GM12878 (cell line): Measurements from ENCODE around the gene AGO4.

Experiments used
- BMI1 ChIP-seq: fragments of 450-650 bp; IDR thresholded peaks from 2 replicates; pipeline ENCODE4 v1.6.1; 2016; ENCODE audit warnings: mild to moderate bottlenecking, moderate library complexity, borderline replicate concordance
- CBX5 ChIP-seq: sonication (generic); IDR thresholded peaks from 2 replicates; pipeline ENCODE4 v1.6.1; 2016; ENCODE audit warnings: low read depth, moderate library complexity, mild to moderate bottlenecking, inconsistent platforms
- CEBPB ChIP-seq, 2 experiments: fragments of 150-350 bp in 1 of 2; IDR thresholded peaks; 2 replicates each; pipeline ENCODE4 v1.6.1; 2012 to 2014; ENCODE audit warnings: low read depth in 2 of 2, low read length in 2 of 2, borderline replicate concordance in 1 of 2, inconsistent platforms in 1 of 2
- FOXK2 ChIP-seq: fragments of 450-650 bp; IDR thresholded peaks from 2 replicates; pipeline ENCODE4 v1.6.1; 2017; ENCODE audit warnings: mild to moderate bottlenecking, moderate library complexity
- GABPA ChIP-seq: IDR thresholded peaks from 2 replicates; pipeline ENCODE4 v1.6.1; 2014; ENCODE audit warnings: antibody characterized with exemption, low read depth, mild to moderate bottlenecking, inconsistent platforms
- NBN ChIP-seq: fragments of 450-650 bp; IDR thresholded peaks from 2 replicates; pipeline ENCODE4 v1.6.1; 2016
- SIN3A ChIP-seq: IDR thresholded peaks from 2 replicates; pipeline ENCODE4 v1.6.1; 2012; ENCODE audit warnings: low read depth, low read length, improper control_type of control experiment
- SP1 ChIP-seq: IDR thresholded peaks from one replicate; pipeline ENCODE4 v1.6.1; 2011; ENCODE audit warnings: low read depth, low read length
- SRF ChIP-seq, 2 experiments: IDR thresholded peaks; 2 replicates each; pipeline ENCODE4 v1.6.1; 2011; ENCODE audit warnings: low read depth in 2 of 2, low read length in 2 of 2, mild to moderate bottlenecking in 1 of 2, moderate library complexity in 1 of 2
- WRNIP1 ChIP-seq: IDR thresholded peaks from 2 replicates; pipeline ENCODE4 v1.6.1; 2011; ENCODE audit warnings: low read depth, low read length, improper control_type of control experiment, borderline replicate concordance
- ZNF207 ChIP-seq: fragments of 450-650 bp; IDR thresholded peaks from 2 replicates; pipeline ENCODE4 v1.6.1; 2014; ENCODE audit warnings: antibody characterized with exemption, mild to moderate bottlenecking, borderline replicate concordance
- ZSCAN29 ChIP-seq: fragments of 450-650 bp; IDR thresholded peaks from 2 replicates; pipeline ENCODE4 v1.6.1; 2017; ENCODE audit warnings: mild to moderate bottlenecking, moderate library complexity
- TF ChIP-seq, protein P1 (sequence below), 3 experiments: IDR thresholded peaks in 2 of 3; conservative IDR thresholded peaks in 1 of 3; 2 replicates each; pipeline ENCODE4 v1.5.1; 2011; ENCODE audit warnings: low read depth in 3 of 3, low read length in 3 of 3, mild to moderate bottlenecking in 3 of 3, control low read depth in 2 of 3, moderate library complexity in 2 of 3, inconsistent platforms in 1 of 3, mixed read lengths in 1 of 3; ENCODE audit not compliant: control insufficient read depth in 2 of 3, insufficient read depth in 1 of 3; ENCODE audit errors: extremely low read depth in 1 of 3
- TF ChIP-seq, protein P2 (sequence below): IDR thresholded peaks from 2 replicates; pipeline ENCODE4 v1.6.1; 2012; ENCODE audit warnings: mild to moderate bottlenecking, low read depth, low read length

GRCh38 chr1:35833395-35833794 lies 25.6 kb downstream of the AGO4 start:
- TF ChIP-seq, protein P1, sequence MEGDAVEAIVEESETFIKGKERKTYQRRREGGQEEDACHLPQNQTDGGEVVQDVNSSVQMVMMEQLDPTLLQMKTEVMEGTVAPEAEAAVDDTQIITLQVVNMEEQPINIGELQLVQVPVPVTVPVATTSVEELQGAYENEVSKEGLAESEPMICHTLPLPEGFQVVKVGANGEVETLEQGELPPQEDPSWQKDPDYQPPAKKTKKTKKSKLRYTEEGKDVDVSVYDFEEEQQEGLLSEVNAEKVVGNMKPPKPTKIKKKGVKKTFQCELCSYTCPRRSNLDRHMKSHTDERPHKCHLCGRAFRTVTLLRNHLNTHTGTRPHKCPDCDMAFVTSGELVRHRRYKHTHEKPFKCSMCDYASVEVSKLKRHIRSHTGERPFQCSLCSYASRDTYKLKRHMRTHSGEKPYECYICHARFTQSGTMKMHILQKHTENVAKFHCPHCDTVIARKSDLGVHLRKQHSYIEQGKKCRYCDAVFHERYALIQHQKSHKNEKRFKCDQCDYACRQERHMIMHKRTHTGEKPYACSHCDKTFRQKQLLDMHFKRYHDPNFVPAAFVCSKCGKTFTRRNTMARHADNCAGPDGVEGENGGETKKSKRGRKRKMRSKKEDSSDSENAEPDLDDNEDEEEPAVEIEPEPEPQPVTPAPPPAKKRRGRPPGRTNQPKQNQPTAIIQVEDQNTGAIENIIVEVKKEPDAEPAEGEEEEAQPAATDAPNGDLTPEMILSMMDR (IDR thresholded peaks at IDR 0.05 in 2 of 3, conservative IDR thresholded peaks at IDR 0.05 in 1 of 3; ENCODE audit: control insufficient read depth in 2 of 3, extremely low read depth in 1 of 3, insufficient read depth in 1 of 3, low read depth in 3 of 3, low read length in 3 of 3) = no peak
- TF ChIP-seq SP1 (no peak), BMI1 (no peak), ZNF207 (no peak), FOXK2 (no peak), CEBPB (IDR thresholded peaks at IDR 0.05; ENCODE audit: borderline replicate concordance in 1 of 2, low read depth in 2 of 2, low read length in 2 of 2) (no peak), SIN3A (no peak), WRNIP1 (no peak), NBN (no peak), GABPA (no peak), SRF (IDR thresholded peaks at IDR 0.05; ENCODE audit: low read depth in 2 of 2, low read length in 2 of 2) (no peak), CBX5 (no peak), ZSCAN29 (no peak)
- TF ChIP-seq, protein P2, sequence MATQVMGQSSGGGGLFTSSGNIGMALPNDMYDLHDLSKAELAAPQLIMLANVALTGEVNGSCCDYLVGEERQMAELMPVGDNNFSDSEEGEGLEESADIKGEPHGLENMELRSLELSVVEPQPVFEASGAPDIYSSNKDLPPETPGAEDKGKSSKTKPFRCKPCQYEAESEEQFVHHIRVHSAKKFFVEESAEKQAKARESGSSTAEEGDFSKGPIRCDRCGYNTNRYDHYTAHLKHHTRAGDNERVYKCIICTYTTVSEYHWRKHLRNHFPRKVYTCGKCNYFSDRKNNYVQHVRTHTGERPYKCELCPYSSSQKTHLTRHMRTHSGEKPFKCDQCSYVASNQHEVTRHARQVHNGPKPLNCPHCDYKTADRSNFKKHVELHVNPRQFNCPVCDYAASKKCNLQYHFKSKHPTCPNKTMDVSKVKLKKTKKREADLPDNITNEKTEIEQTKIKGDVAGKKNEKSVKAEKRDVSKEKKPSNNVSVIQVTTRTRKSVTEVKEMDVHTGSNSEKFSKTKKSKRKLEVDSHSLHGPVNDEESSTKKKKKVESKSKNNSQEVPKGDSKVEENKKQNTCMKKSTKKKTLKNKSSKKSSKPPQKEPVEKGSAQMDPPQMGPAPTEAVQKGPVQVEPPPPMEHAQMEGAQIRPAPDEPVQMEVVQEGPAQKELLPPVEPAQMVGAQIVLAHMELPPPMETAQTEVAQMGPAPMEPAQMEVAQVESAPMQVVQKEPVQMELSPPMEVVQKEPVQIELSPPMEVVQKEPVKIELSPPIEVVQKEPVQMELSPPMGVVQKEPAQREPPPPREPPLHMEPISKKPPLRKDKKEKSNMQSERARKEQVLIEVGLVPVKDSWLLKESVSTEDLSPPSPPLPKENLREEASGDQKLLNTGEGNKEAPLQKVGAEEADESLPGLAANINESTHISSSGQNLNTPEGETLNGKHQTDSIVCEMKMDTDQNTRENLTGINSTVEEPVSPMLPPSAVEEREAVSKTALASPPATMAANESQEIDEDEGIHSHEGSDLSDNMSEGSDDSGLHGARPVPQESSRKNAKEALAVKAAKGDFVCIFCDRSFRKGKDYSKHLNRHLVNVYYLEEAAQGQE = no peak
